Ascending aorta (tissue), 2 donors: ENCODE measurements around the gene NT5DC2. TPM values are rescaled to one million over a fixed set of nuclear protein-coding genes. Genes with fewer than 3 reads are reported as not detected.
A peak's percentile ranks its signal among the peaks of the same experiment; 100 is the strongest.

Experiments
- DNase-seq, 2 donors: peaks; one replicate each; pipeline ENCODE4 v3.0.0-alpha.2; 2019; ENCODE audit warnings: low spot score in 2 of 2
- H3K27ac ChIP-seq, 2 donors: fragments of 200-600 bp; sonication (generic); one replicate each; pipeline ENCODE4 v1.5.1; 2016 to 2017; ENCODE audit warnings: mild to moderate bottlenecking in 1 of 2
- H3K27me3 ChIP-seq: fragments of 200-600 bp; sonication (generic); one replicate; pipeline ENCODE4 v1.5.1; 2017
- H3K36me3 ChIP-seq, 2 donors: fragments of 200-600 bp; sonication (generic); one replicate each; pipeline ENCODE4 v1.5.1; 2016
- H3K4me1 ChIP-seq, 2 donors: fragments of 200-600 bp; sonication (generic); one replicate each; pipeline ENCODE4 v1.5.1; 2016 to 2017; ENCODE audit warnings: mild to moderate bottlenecking in 1 of 2
- H3K4me3 ChIP-seq, 2 donors: fragments of 200-600 bp; sonication (generic); one replicate each; pipeline ENCODE4 v1.5.1; 2016 to 2017; ENCODE audit warnings: mild to moderate bottlenecking in 1 of 2
- H3K9me3 ChIP-seq, 2 donors: fragments of 200-600 bp; sonication (generic); one replicate each; pipeline ENCODE4 v1.5.1; 2016
- CTCF ChIP-seq, 3 experiments: fragments of 200-600 bp in 2 of 3; fragments of 450-650 bp in 1 of 3; sonication (generic) in 2 of 3; IDR thresholded peaks; one replicate each; pipeline ENCODE4 v1.5.1; 2016 to 2019; ENCODE audit warnings: antibody characterized with exemption in 3 of 3, mild to moderate bottlenecking in 1 of 3, moderate library complexity in 1 of 3
- intact Hi-C: fragments of 100-400 bp; cut with DNase I; formaldehyde crosslinking; loops from one replicate; pipeline ENCODE4 v1.15.1; 2023
- total RNA-seq: library from RNA; depleted of rRNA; stranded (reverse); fragments of >200 nt; gene quantifications from one replicate; pipeline ENCODE4 v1.1.0, GENCODE V29; 2016

NT5DC2 gene
- total RNA-seq, 1 donor from 2014 or later = 95.5 TPM

- peak; percentile 95 to 98 for DNase-seq
- Histone ChIP-seq H3K4me3 (peak within 1 kb of the TSS; percentile 74 to 78), H3K36me3 (peaks cover 0 to 6% of the 10 kb centered on the region in 2 donors), H3K9me3 (no peaks in the 10 kb centered on the region), H3K27me3 (no peaks in the 10 kb centered on the region), H3K4me1 (peaks cover 15 to 28% of the 10 kb centered on the region in 2 donors), H3K27ac (peak within 1 kb of the TSS; percentile 80 to 86)
- intact Hi-C loops = loop anchor here (2.0 to 10.0 kb wide), 5 partner anchors 64 to 384 kb away; partner anchors contain the start of genes GNL3, NISCH, PBRM1 and POC1A
- TF ChIP-seq CTCF (IDR thresholded peaks at IDR 0.05) = peak in 1 of 3 experiments; percentile 2
Observed at GRCh38 chr3:52536369-52537164, 2.9 kb upstream of the NT5DC2 start, which contains the start of gene UQCC5. Gene UQCC5 (plus strand): TSS chr3:52536605. CDS start chr3:52536756, 151 bp downstream.

- H3K27me3 ChIP-seq = no peaks in the 10 kb centered on the region
- no peak for TF ChIP-seq CTCF (IDR thresholded peaks at IDR 0.05)
- peak overlapping the region; percentile 29 to 86 for H3K27ac ChIP-seq
- intact Hi-C loops = loop anchor here (2.0 to 10.0 kb wide), 5 partner anchors 63 to 384 kb away; partner anchors contain the start of genes GNL3, NISCH, PBRM1 and POC1A
- peak overlapping the region in 1 of 2 donors; percentile 36 for H3K4me3 ChIP-seq
- H3K36me3 ChIP-seq = peaks cover 0 to 4% of the 10 kb centered on the region in 2 donors
- no peaks in the 10 kb centered on the region for H3K9me3 ChIP-seq
- peaks cover 15 to 28% of the 10 kb centered on the region in 2 donors for H3K4me1 ChIP-seq
- no peak for DNase-seq
Observed at GRCh38 chr3:52536112-52536368, 2.4 kb upstream of the NT5DC2 start.

- peaks cover 15 to 28% of the 10 kb centered on the region in 2 donors for H3K4me1 ChIP-seq
Observed at GRCh38 chr3:52535411-52536111, 1.9 kb upstream of the NT5DC2 start.

GRCh38 chr3:52534281-52535183, 875 bp upstream of the NT5DC2 start:
- intact Hi-C loops = loop anchor here (5.0 to 10.0 kb wide), 4 partner anchors 153 to 382 kb away; partner anchors contain the start of genes GLYCTK, GNL3, PBRM1 and POC1A
- H3K27ac ChIP-seq = peak overlapping the region; percentile 79 to 89

More at GRCh38 chr3:52535411-52536111, 1.9 kb upstream of the NT5DC2 start:
- no peaks in the 10 kb centered on the region for H3K27me3 ChIP-seq
- TF ChIP-seq CTCF (IDR thresholded peaks at IDR 0.05) = no peak
- intact Hi-C loops = loop anchor here (2.0 to 10.0 kb wide), 5 partner anchors 63 to 383 kb away; partner anchors contain the start of genes GNL3, NISCH, PBRM1 and POC1A
- DNase-seq = no peak
- H3K9me3 ChIP-seq = no peaks in the 10 kb centered on the region
- peak overlapping the region in 1 of 2 donors; percentile 36 for H3K4me3 ChIP-seq
- no peaks in the 10 kb centered on the region for H3K36me3 ChIP-seq
- H3K27ac ChIP-seq = peak overlapping the region; percentile 29 to 89

More at GRCh38 chr3:52534281-52535183, 875 bp upstream of the NT5DC2 start:
- DNase-seq = peak in 1 of 2 donors; percentile 76
- no peaks in the 10 kb centered on the region for H3K27me3 ChIP-seq
- H3K36me3 ChIP-seq = no peaks in the 10 kb centered on the region
- H3K4me1 ChIP-seq = peaks cover 15 to 35% of the 10 kb centered on the region in 2 donors
- peak overlapping the region; percentile 78 to 80 for H3K4me3 ChIP-seq
- TF ChIP-seq CTCF (IDR thresholded peaks at IDR 0.05) = no peak
- H3K9me3 ChIP-seq = no peaks in the 10 kb centered on the region
